Measurements from ENCODE around the gene LAMB2.

The LAMB2 gene

DNA sequence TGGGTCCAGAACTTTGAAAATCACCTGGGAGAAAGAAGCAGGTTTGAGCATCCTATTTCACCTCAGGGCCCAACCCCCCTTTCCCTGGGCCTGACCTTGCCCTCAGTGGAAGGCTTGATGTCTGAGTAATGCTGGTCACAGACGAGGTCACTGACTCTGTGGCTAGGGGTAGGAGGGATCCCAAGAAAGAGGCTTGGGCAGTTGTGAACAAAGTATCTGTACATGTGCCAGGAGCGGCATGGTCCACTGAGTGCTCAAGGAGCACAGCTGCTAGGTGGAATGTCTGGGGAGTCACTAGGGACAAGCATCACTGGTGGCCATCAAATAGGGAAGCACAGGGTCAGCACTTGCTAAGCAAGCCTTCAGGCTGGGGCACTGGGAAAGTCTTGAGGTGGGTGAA is 25.9 kb upstream of the LAMB2 start:
- no peaks in the 10 kb centered on the region for H4K20me1 ChIP-seq (ENCODE audit: insufficient read depth, low read length, poor library complexity, severe bottlenecking)
- no peak overlapping the region for H2AFZ ChIP-seq (ENCODE audit: low read length)
- H3K4me1 ChIP-seq (ENCODE audit: insufficient read depth, low read length, poor library complexity, severe bottlenecking): no peaks in the 10 kb centered on the region
- no peak overlapping the region for H3K9ac ChIP-seq (ENCODE audit: low read depth, low read length, poor library complexity, severe bottlenecking)
- no peak overlapping the region for H3K4me2 ChIP-seq (ENCODE audit: low read depth, low read length, poor library complexity, severe bottlenecking)
- no peaks in the 10 kb centered on the region for H3K9me3 ChIP-seq (ENCODE audit: insufficient read depth, low read depth, low read length)
- no peaks in the 10 kb centered on the region for H3F3A ChIP-seq (ENCODE audit: low read depth)
- H3K4me3 ChIP-seq (ENCODE audit: low read length, poor library complexity, severe bottlenecking): no peak overlapping the region
- H3K36me3 ChIP-seq (ENCODE audit: insufficient read depth, low read length): peaks cover 6% of the 10 kb centered on the region; the same call in 1 of the 2 replicates
- H3K9me2 ChIP-seq (replicated peaks; ENCODE audit: low read depth, low read length): no peaks in the 10 kb centered on the region
- no peak for TF ChIP-seq EZH2phosphoT487 (IDR thresholded peaks at IDR 0.05; ENCODE audit: borderline replicate concordance)
- TF ChIP-seq, protein P1, sequence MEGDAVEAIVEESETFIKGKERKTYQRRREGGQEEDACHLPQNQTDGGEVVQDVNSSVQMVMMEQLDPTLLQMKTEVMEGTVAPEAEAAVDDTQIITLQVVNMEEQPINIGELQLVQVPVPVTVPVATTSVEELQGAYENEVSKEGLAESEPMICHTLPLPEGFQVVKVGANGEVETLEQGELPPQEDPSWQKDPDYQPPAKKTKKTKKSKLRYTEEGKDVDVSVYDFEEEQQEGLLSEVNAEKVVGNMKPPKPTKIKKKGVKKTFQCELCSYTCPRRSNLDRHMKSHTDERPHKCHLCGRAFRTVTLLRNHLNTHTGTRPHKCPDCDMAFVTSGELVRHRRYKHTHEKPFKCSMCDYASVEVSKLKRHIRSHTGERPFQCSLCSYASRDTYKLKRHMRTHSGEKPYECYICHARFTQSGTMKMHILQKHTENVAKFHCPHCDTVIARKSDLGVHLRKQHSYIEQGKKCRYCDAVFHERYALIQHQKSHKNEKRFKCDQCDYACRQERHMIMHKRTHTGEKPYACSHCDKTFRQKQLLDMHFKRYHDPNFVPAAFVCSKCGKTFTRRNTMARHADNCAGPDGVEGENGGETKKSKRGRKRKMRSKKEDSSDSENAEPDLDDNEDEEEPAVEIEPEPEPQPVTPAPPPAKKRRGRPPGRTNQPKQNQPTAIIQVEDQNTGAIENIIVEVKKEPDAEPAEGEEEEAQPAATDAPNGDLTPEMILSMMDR (conservative IDR thresholded peaks at IDR 0.05; ENCODE audit: low read length): no peak
- H3K79me2 ChIP-seq (ENCODE audit: insufficient read depth, low read length): no peaks in the 10 kb centered on the region
- no peaks in the 10 kb centered on the region for H3K27me3 ChIP-seq (ENCODE audit: insufficient read depth, low read length, poor library complexity, severe bottlenecking)

DNA sequence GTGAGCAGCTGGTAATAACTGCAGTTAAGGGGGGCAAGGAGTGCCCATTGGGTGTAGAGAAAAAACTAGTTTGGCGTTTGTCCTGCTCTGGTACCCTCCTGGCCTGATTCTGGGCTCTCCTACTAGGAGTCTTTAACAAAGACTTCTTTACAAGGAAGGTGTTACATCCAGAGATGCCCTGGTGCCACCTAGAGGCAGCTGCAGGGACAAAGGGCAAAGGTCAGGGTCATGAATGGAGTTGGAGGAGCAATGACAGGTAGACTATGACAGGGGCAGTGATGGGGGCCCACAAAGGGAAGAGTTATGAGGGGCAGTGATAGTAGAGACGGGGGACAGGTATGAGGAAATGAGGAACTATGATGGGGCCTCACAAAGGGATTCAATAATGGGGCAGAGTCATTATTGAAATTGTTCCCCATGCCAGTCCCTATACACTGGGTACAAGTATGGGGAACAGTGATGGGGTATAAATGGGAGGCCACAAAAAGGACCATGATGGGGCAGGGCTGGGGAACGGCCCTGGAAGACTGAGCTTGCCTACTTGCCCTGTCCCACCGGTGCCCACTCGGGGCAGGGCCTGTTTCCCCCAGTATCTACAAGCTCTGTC is 25.4 kb upstream of the LAMB2 start:
- Histone ChIP-seq H3K4me2 (ENCODE audit: low read depth, low read length, poor library complexity, severe bottlenecking) (no peak overlapping the region), H3K9me2 (replicated peaks; ENCODE audit: low read depth, low read length) (no peaks in the 10 kb centered on the region), H4K20me1 (ENCODE audit: insufficient read depth, low read length, poor library complexity, severe bottlenecking) (no peaks in the 10 kb centered on the region), H3K9ac (ENCODE audit: low read depth, low read length, poor library complexity, severe bottlenecking) (no peak overlapping the region), H3F3A (ENCODE audit: low read depth) (no peaks in the 10 kb centered on the region), H3K9me3 (ENCODE audit: insufficient read depth, low read depth, low read length) (no peaks in the 10 kb centered on the region), H3K79me2 (ENCODE audit: insufficient read depth, low read length) (no peaks in the 10 kb centered on the region), H3K36me3 (ENCODE audit: insufficient read depth, low read length) (no peaks in the 10 kb centered on the region), H3K4me1 (ENCODE audit: insufficient read depth, low read length, poor library complexity, severe bottlenecking) (no peaks in the 10 kb centered on the region), H3K4me3 (ENCODE audit: low read length, poor library complexity, severe bottlenecking) (no peak overlapping the region), H2AFZ (ENCODE audit: low read length) (no peak overlapping the region), H3K27me3 (ENCODE audit: insufficient read depth, low read length, poor library complexity, severe bottlenecking) (no peaks in the 10 kb centered on the region)
- TF ChIP-seq, protein P1 (conservative IDR thresholded peaks at IDR 0.05; ENCODE audit: low read length): peak; percentile 76
- no peak for TF ChIP-seq EZH2phosphoT487 (IDR thresholded peaks at IDR 0.05; ENCODE audit: borderline replicate concordance)

DNA sequence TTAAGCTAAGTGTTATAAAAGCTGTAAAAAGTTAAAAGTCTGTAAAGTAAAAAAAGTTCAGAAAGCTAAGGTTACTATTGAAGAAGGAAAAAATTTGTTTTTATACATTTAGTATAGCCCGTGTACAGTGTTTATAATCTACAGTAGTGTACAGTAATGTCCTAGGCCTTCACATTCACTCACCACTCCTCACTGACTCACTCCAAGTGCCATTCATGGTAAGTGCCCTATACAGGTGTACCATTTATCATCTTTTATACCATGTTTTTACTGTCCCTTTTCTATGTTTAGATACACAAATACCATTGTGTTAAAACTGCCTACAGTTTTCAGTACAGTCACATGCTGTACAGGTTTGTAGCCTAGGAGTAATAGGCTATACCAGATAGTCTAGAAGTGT is 24.4 kb upstream of the LAMB2 start:
- Histone ChIP-seq H4K20me1 (ENCODE audit: insufficient read depth, low read length, poor library complexity, severe bottlenecking) (no peaks in the 10 kb centered on the region), H2AFZ (ENCODE audit: low read length) (no peak overlapping the region), H3K4me3 (ENCODE audit: low read length, poor library complexity, severe bottlenecking) (no peak overlapping the region), H3K9ac (ENCODE audit: low read depth, low read length, poor library complexity, severe bottlenecking) (no peak overlapping the region), H3K9me3 (ENCODE audit: insufficient read depth, low read depth, low read length) (no peaks in the 10 kb centered on the region), H3F3A (ENCODE audit: low read depth) (no peaks in the 10 kb centered on the region), H3K4me1 (ENCODE audit: insufficient read depth, low read length, poor library complexity, severe bottlenecking) (no peaks in the 10 kb centered on the region), H3K4me2 (ENCODE audit: low read depth, low read length, poor library complexity, severe bottlenecking) (no peak overlapping the region), H3K27me3 (ENCODE audit: insufficient read depth, low read length, poor library complexity, severe bottlenecking) (peaks cover 5% of the 10 kb centered on the region), H3K36me3 (ENCODE audit: insufficient read depth, low read length) (no peaks in the 10 kb centered on the region), H3K79me2 (ENCODE audit: insufficient read depth, low read length) (no peaks in the 10 kb centered on the region), H3K9me2 (replicated peaks; ENCODE audit: low read depth, low read length) (no peaks in the 10 kb centered on the region)
- TF ChIP-seq EZH2phosphoT487 (IDR thresholded peaks at IDR 0.05; ENCODE audit: borderline replicate concordance): no peak
- TF ChIP-seq, protein P1 (conservative IDR thresholded peaks at IDR 0.05; ENCODE audit: low read length): no peak
